Cardiac muscle cell (in vitro differentiated cells and primary cell): Measurements from ENCODE around the gene GLCE. TPM values are rescaled to one million over a fixed set of nuclear protein-coding genes. Genes with fewer than 3 reads are reported as not detected.
A peak's percentile ranks its signal among the peaks of the same experiment; 100 is the strongest.

Experiments used
- DNase-seq, 2 donors: peaks; one replicate each; pipeline versions ENCODE4 v3.0.0 to v3.0.0-alpha.2; 2010 to 2017; ENCODE audit warnings: low read depth in 1 of 2, low spot score in 1 of 2
- H3K27ac ChIP-seq: fragments of 200-600 bp; sonication (generic); 2 replicates; pipeline ENCODE4 v1.5.1; 2016
- H3K27me3 ChIP-seq: fragments of 200-600 bp; sonication (generic); 2 replicates; pipeline ENCODE4 v1.6.0; 2016; ENCODE audit warnings: control low read depth
- H3K36me3 ChIP-seq: fragments of 200-600 bp; sonication (generic); 2 replicates; pipeline ENCODE4 v1.5.1; 2016; ENCODE audit warnings: control low read depth
- H3K4me1 ChIP-seq: fragments of 200-600 bp; sonication (generic); 2 replicates; pipeline ENCODE4 v1.8.1; 2017; ENCODE audit warnings: low read depth, mild to moderate bottlenecking, mixed run types
- H3K4me3 ChIP-seq: fragments of 200-600 bp; sonication (generic); 2 replicates; pipeline ENCODE4 v1.5.1; 2016; ENCODE audit warnings: mild to moderate bottlenecking
- H3K9me3 ChIP-seq: fragments of 200-600 bp; sonication (generic); 2 replicates; pipeline ENCODE4 v1.5.1; 2017; ENCODE audit warnings: low read depth, mild to moderate bottlenecking, control low read depth
- CTCF ChIP-seq: IDR thresholded peaks from 2 replicates; pipeline ENCODE4 v1.5.1; 2012; ENCODE audit warnings: low read depth, mild to moderate bottlenecking, low read length
- polyA plus RNA-seq: library from polyadenylated mRNA; unstranded; fragments of >200 nt; fragmentation: Nextera tagmentation; extraction: Ambion mirVana; gene quantifications from 2 replicates; pipeline ENCODE4 v1.2.1, GENCODE V29; 2016
- total RNA-seq: library from RNA; depleted of rRNA; stranded (reverse); fragments of >200 nt; gene quantifications from 2 replicates; pipeline ENCODE4 v1.2.3, GENCODE V29; 2016

Gene GLCE
- total and polyA plus RNA-seq, 2 experiments from 2014 or later: 6.1 to 9.3 TPM

- Histone ChIP-seq H3K27ac (no peak overlapping the region), H3K9me3 (no peaks in the 10 kb centered on the region), H3K27me3 (no peaks in the 10 kb centered on the region), H3K36me3 (no peaks in the 10 kb centered on the region), H3K4me3 (no peak overlapping the region), H3K4me1 (no peaks in the 10 kb centered on the region)
- no peak for TF ChIP-seq CTCF
- no peak for DNase-seq
Measured at GRCh38 chr15:69319384-69320375, 159.2 kb downstream of the GLCE start.

GRCh38 chr15:69320977-69321554 lies 160.6 kb downstream of the GLCE start:
- peak in 1 of 2 donors; percentile 62 for DNase-seq

More at GRCh38 chr15:69320977-69321554, 160.6 kb downstream of the GLCE start:
- no peak for TF ChIP-seq CTCF
- Histone ChIP-seq H3K9me3 (no peaks in the 10 kb centered on the region), H3K4me1 (no peaks in the 10 kb centered on the region), H3K4me3 (no peak overlapping the region), H3K36me3 (no peaks in the 10 kb centered on the region), H3K27me3 (no peaks in the 10 kb centered on the region), H3K27ac (no peak overlapping the region)

Other genes with a start within 250 kb of the GLCE start
- not detected in 2 replicates for gene SPESP1, start 230.1 kb upstream of the GLCE start, total RNA-seq
- not detected in 2 replicates for gene SPESP1, start 230.1 kb upstream of the GLCE start, polyA plus RNA-seq
- 0.12 and 0.25 TPM in 2 replicates for gene NOX5, start 145.9 kb upstream of the GLCE start, total RNA-seq
- gene NOX5, start 145.9 kb upstream of the GLCE start, polyA plus RNA-seq: 0.39 and 1.4 TPM in 2 replicates
- gene PAQR5, start 138.3 kb downstream of the GLCE start, total RNA-seq: 0.25 and 0.39 TPM in 2 replicates
- gene PAQR5, start 138.3 kb downstream of the GLCE start, polyA plus RNA-seq: 0.18 and 1.3 TPM in 2 replicates